HG02759 (cell line): Measurements from ENCODE around the gene PPTC7.
"Not testable (repeated sequence)": the region's sequence is repeated elsewhere in the genome, so short reads cannot be mapped to it uniquely, and the experiment has no call there.

ENCODE experiments used
- ATAC-seq: cut with Tn5 transposase; IDR thresholded peaks from one replicate; pipeline ENCODE4 v1.9.1; 2021; ENCODE audit warnings: mild to moderate bottlenecking, moderate library complexity; ENCODE audit not compliant: unreplicated experiment

PPTC7 gene

DNA sequence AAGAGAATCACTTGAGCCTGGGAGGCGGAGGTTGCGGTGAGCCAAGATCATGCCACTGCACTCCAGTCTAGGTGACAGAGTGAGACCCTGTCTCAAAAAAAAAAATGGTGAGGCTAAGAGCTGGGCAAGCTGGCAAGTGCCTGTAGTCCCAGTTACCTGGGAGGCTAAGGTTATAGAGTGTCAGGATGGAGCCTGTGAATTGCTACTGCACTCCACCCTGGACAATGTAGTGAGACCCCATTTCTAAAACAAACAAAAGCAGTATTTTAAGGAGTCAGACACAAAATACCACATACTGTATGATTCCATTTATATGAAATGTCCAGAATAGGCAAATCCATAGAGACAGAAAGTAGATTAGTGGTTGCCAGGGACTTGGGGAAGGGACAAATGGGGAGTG is 4.0 kb upstream of the PPTC7 start:
- not testable (repeated sequence) for ATAC-seq

DNA sequence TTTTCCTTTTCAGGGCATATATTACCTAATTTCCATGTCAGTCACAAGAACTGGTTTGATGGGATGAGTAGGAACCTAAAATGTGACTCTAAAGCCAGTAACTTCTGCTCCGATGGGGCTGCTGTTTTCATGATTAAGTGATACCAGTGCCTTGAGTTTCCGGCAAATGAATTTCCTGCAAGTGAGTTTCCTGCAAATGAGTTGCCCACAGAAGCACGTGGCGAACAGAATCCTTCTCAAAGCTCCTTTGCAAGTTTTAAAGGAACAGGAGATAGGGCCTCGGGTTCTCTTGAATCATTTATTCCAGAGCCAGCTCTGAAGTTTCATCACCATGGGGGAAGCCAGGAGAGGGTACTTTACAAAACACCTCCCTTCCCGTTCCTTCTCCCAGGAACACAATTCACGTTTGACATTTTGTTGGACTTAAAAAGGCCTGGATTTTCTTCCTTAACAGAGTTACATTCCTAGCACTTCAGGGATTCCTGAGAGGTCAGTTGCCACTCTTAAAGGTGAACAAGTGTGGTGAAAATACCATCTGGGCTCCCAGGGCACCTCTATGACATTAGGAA is 2.2 kb upstream of the PPTC7 start:
- ATAC-seq = no peak

- peak; percentile 52 for ATAC-seq
Observed at GRCh38 chr12:110582276-110583136, 612 bp downstream of the PPTC7 start.

DNA sequence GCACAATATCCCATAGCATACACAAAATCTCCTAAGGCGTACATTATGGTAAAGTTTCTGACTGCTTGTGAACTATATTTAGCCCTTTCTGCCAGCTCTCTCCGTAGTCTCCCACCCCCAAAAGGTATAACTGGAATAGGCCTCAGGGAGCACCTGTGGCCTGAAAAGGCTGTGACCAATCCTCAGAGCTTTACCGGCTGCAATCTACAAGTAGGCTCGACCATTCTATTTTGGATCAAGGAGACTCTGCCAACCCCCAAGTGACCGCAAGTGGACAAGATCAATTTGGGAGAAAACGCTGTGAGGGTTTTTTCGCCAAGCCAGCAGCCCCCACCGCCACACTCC is 1.2 kb downstream of the PPTC7 start:
- ATAC-seq = no peak

- ATAC-seq = no peak
Observed at GRCh38 chr12:110579535-110580253, 3.4 kb downstream of the PPTC7 start.

- no peak for ATAC-seq
Observed at GRCh38 chr12:110578694-110579534, 4.2 kb downstream of the PPTC7 start.

DNA sequence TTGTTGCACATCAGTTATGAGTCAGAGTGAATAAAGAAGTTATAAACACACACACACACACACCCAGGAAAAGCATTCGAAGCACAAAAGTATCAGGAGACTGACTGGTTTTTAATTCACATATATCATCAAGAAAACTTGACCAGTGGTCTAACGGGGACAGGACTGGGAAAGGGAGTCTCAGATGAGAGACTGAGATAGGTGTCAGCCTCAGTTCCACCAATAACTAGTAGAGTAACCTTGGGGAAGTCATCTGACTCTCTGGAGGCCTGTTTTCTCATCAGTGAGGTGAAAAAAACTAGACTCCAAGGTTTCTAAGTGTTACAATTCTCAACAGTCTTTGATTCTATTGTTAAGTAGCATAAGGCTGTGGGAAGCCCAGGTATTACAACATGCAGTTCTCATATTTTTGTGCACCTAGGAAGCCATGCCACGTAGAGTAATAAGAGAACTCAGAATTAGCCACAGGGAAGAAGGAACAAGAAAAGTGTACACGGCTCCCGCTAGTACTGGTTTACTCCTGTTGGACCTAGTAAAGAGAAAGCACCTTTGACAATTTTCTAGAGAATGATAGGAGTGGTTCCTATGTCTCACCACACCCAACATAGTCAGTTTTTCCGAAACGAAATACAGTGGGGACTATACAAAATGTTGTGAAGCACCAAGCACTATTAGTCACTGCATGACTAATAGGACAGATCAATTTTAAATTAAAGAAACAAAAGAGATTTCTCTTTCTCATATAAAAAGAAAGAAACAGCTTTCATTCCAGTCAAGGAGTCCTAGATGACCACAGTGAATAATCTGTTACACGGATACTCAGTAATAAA is 5.0 kb downstream of the PPTC7 start:
- ATAC-seq = no peak

- no peak for ATAC-seq
Observed at GRCh38 chr12:110576504-110576903, 6.6 kb downstream of the PPTC7 start.

DNA sequence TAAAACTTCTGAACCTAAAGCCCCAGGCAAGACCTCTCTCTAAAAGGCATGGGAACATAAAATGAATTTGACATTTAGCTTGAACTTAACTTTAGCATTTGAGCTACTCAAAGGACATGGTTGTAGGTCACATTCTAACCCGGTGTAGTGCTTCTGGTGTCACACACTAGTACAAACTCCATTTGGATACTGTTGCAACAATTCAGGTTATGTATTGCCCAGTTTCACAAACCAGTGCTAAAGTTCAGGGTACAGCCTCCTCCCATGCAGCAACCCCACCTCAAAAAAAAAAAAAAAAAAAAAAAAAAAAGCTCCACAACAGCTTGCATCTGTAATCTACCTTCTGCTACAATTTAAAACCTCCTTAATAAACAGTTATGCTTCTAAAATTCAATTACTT is 7.8 kb downstream of the PPTC7 start:
- no peak for ATAC-seq

DNA sequence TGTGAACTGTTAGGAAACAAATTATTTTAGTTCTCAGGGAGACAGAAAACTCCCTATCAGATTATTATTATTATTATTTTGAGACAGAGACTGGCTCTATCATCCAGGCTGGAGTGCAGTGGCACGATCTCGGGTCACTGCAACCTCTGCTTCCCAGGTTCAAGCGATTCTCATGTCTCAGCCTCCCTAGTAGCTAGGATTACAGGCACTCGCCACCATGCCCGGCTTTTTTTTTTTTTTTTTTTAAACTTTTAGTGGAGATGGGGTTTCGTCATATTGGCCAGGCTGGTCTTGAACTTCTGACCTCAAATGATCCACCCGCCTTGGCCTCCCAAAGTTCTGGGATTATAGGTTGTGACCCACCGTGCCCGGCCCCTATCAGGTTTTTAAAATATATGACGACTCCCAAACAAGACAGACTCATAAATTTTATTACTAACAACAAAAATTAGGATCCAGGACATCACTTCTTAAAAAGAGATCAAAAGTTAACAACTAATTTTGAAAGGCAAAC is 8.3 kb downstream of the PPTC7 start:
- not testable (repeated sequence) for ATAC-seq

DNA sequence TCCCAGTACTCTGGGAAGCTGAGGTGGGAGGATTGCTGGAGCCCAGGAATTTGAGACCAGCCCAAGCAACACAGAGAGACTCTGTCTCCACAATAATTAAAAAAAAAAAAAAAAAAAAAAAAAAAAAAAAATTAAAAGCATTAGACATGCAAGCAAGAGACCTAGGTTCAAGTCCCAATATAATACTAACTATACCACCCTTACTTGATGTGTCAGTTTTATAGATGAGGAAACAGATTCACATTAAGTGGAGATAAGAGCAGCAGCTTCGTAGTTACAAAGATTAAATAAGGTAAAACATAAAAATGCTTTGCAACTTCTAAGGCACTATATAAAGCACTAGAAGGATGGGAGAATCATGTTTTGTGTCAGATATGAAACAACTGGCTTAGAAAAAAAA is 9.1 kb downstream of the PPTC7 start:
- no peak for ATAC-seq

DNA sequence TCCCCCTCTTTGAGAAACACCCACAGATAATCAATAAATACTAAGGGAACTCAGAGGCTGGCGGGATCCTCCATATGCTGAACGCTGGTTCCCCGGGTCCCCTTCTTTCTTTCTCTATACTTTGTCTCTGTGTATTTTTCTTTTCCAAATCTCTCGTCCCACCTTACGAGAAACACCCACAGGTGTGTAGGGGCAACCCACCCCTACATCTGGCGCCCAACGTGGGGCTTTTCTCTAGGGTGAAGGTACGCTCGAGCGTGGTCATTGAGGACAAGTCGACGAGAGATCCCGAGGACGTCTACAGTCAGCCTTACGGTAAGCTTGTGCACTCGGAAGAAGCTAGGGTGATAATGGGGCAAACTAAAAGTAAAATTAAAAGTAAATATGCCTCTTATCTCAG is 12.3 kb downstream of the PPTC7 start:
- not testable (repeated sequence) for ATAC-seq

DNA sequence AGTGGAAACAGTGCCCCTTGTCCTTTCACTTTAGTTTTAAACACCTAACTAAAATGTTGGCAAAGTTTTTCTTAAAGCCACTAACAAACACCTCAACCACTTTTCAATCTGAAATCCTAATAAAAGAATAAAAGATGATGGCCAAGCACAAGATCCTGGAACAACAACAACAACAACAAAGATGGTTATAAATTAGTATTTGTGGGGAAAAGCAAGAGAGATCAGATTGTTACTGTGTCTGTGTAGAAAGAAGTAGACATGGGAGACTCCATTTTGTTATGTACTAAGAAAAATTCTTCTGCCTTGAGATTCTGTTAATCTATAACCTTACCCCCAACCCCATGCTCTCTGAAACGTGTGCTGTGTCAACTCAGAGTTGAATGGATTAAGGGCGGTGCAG is 13.3 kb downstream of the PPTC7 start:
- not testable (repeated sequence) for ATAC-seq

DNA sequence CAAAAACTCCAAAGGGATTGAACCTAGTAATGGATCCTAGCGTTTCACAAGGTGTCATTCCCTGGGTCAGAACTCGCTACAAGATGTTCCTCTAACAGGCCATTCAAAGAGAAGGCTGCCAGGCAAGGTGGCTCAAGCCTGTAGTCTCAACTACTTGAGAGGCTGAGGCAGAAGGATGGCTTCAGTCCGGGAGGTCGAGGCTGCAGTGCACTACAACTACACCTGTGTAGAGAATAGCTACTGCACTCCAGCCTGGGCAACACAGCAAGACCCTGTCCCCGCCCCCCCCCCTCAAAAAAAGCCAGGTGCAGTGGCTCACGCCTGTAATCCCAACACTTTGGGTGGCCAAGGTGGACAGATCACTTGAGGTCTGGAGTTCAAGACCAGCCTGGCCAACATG is 14.4 kb downstream of the PPTC7 start:
- no peak for ATAC-seq

- ATAC-seq = no peak
Observed at GRCh38 chr12:110566993-110567392, 16.1 kb downstream of the PPTC7 start.

DNA sequence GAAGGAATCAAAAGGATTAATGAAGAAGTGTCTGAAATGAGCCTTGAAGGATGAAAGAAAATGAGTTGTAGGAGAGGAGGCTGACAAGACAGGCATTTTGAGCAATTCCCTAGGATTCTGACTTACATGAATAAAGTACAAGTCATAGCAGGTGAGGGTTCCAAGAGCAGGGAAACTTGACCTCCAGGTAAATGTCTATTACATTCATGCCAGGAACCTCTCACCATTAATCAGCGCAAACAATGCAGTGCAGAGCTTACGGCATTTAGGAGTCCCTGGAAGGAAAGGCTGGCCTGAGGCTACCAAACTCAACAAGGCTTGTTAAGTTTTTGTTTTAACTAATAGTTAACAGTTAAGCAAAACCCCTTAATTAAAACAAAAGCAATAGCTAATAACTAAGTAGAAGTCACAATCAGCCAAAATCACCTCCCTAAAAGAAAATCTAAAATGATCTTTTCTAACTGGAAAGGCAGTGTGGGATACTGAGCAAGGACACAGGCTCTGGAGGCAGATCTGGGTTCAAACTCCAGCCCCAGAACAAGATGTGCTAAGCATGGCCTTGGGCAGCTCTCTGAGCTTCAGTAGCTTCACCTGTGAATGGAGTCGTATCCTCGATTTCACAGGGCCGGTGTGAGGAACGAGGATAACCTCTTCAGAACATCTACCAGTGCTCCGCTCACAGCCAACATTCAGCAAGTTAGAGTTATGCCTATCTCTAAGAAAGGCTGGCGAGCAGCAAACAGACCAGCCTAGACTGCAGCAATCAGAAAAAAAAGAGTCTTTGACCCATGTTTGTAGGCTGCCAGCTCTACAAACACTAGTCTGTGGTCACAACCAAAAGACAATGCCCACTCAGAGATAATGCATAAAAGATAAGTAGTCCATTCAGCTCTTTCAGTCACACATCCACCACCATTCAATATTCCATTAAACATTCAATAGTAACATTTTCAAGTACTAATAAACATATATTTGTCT is 16.9 kb downstream of the PPTC7 start:
- ATAC-seq = no peak

GRCh38 chr12:110564471-110564991 is 18.6 kb downstream of the PPTC7 start:
- ATAC-seq = no peak

- no peak for ATAC-seq
Observed at GRCh38 chr12:110563702-110564470, 19.2 kb downstream of the PPTC7 start.
